ENCODE results near the gene PITPNC1. TPM values are rescaled to one million over a fixed set of nuclear protein-coding genes. Genes with fewer than 3 reads are reported as not detected.

Gene PITPNC1
- total RNA-seq, 1 experiment from 2014 or later, result 4.2 TPM

GRCh38 chr17:67475161-67475937 is 98.3 kb downstream of the PITPNC1 start:
- H3K4me3 Mint-ChIP-seq (ENCODE audit: unreplicated experiment), result no peak overlapping the region
- H3K4me1 Mint-ChIP-seq (ENCODE audit: low read depth, unreplicated experiment), result no peaks in the 10 kb centered on the region
- H3K9me3 ChIP-seq, result peaks cover 7% of the 10 kb centered on the region; the same call in 1 of the 2 replicates
- H3K27me3 ChIP-seq (replicated peaks; ENCODE audit: control insufficient read depth, insufficient read depth, low read length), result no peaks in the 10 kb centered on the region
- peak; percentile 78 to 86 for TF ChIP-seq CTCF (IDR thresholded peaks at IDR 0.05; ENCODE audit: insufficient read depth in 1 of 2, low read depth in 1 of 2, low read length in 1 of 2, severe bottlenecking in 1 of 2, unreplicated experiment in 1 of 2)
- H3K4me3 ChIP-seq (ENCODE audit: low read depth, low read length), result no peak overlapping the region
- peaks cover 11% of the 10 kb centered on the region for H3K9me3 Mint-ChIP-seq (ENCODE audit: unreplicated experiment)
- H3K4me1 ChIP-seq, result no peaks in the 10 kb centered on the region
- H3K36me3 Mint-ChIP-seq (ENCODE audit: insufficient read depth, unreplicated experiment), result no peaks in the 10 kb centered on the region
- no TSS peak for BruUV-seq (replicated peaks)
- no peak overlapping the region for H3K27ac Mint-ChIP-seq (ENCODE audit: unreplicated experiment)
- intact Hi-C loops (cut with micrococcal nuclease; ENCODE audit: unreplicated experiment), result loop anchor here (1.0 to 10.0 kb wide), 3 partner anchors 88 to 129 kb away; no protein-coding TSS in a partner anchor
- DNase-seq, result peak; percentile 47 to 71
- CTCF ChIA-PET, result interaction anchor here (0.6 to 1.7 kb wide), 7 partner anchors 24 to 175 kb away, joined by 3 to 10 read pairs (median 4); no protein-coding TSS in a partner anchor
- POLR2A ChIA-PET, result interaction anchor here (0.8 kb wide), 1 partner anchor 15 kb away, joined by 3 read pairs; no protein-coding TSS in a partner anchor
- H3K36me3 ChIP-seq (ENCODE audit: control insufficient read depth, insufficient read depth, low read length), result no peaks in the 10 kb centered on the region
- no peaks in the 10 kb centered on the region for H3K27me3 Mint-ChIP-seq (ENCODE audit: insufficient read depth, unreplicated experiment)

DNA sequence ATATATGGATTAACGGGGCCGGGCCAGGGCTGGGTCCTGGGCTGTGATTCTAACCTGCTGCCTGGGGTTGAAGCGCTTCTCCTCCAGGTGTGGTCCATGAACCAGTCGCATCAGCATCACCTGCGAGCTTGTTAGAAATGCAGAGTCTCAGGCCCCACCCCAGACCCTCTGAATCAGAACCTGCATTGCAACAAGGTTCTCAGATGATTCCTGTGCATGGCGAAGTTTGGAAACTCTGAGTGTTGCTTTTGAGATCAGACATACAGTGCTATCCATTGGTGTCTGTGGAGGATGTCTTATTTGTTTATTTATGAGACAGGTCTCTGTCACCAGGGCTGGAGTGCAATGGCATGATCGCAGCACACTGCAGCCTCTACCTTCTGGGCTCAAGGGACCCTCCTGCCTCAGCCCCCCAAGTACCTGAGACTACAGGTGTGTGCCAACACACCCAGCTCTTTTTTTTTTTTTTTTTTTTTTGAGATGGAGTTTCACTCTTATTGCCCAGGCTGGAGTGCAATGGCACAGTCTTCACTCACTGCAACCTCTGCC is 99.8 kb downstream of the PITPNC1 start:
- Mint-ChIP-seq H3K27ac (ENCODE audit: unreplicated experiment) (no peak overlapping the region), H3K27me3 (ENCODE audit: insufficient read depth, unreplicated experiment) (no peaks in the 10 kb centered on the region), H3K4me1 (ENCODE audit: low read depth, unreplicated experiment) (no peaks in the 10 kb centered on the region), H3K9me3 (ENCODE audit: unreplicated experiment) (peaks cover 4% of the 10 kb centered on the region), H3K4me3 (ENCODE audit: unreplicated experiment) (no peak overlapping the region), H3K36me3 (ENCODE audit: insufficient read depth, unreplicated experiment) (no peaks in the 10 kb centered on the region)
- no TSS peak for BruUV-seq (replicated peaks)
- H3K4me3 ChIP-seq (ENCODE audit: low read depth, low read length), result no peak overlapping the region
- TF ChIP-seq CTCF (IDR thresholded peaks at IDR 0.05; ENCODE audit: insufficient read depth in 1 of 2, low read depth in 1 of 2, low read length in 1 of 2, severe bottlenecking in 1 of 2, unreplicated experiment in 1 of 2), result no peak
- no peak for DNase-seq
- H3K27me3 ChIP-seq (replicated peaks; ENCODE audit: control insufficient read depth, insufficient read depth, low read length), result no peaks in the 10 kb centered on the region
- no peaks in the 10 kb centered on the region for H3K4me1 ChIP-seq
- no peaks in the 10 kb centered on the region for H3K9me3 ChIP-seq
- intact Hi-C loops (cut with micrococcal nuclease; ENCODE audit: unreplicated experiment), result loop anchor here (10.0 kb wide), 1 partner anchor 128 kb away; no protein-coding TSS in a partner anchor
- CTCF ChIA-PET, result interaction anchor here (0.6 kb wide), 1 partner anchor 240 kb away, joined by 5 read pairs; no protein-coding TSS in a partner anchor
- H3K36me3 ChIP-seq (ENCODE audit: control insufficient read depth, insufficient read depth, low read length), result no peaks in the 10 kb centered on the region
- POLR2A ChIA-PET, result no interaction called here

DNA sequence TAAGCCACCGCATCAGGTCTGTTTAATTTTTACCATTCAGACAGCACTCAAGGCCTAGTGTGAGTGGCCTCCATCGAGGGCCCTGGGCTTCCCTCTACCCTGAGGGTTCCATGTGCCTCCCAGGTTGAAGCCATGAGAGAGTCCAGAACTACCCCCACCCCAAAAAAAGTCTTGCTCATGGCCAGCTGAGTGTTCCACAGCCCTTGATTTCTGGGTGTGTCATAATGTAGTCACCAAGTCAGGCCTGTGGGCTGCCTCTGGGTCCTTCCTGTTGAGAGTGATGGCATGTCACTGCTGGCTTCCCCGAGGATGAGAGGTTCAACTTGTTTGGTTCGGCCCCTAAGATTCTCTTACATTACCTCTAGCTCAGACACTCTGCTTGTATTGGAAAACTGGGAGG is 100.6 kb downstream of the PITPNC1 start:
- H3K27me3 ChIP-seq (replicated peaks; ENCODE audit: control insufficient read depth, insufficient read depth, low read length), result no peaks in the 10 kb centered on the region
- ChIA-PET CTCF (no interaction called here), POLR2A (no interaction called here)
- H3K36me3 Mint-ChIP-seq (ENCODE audit: insufficient read depth, unreplicated experiment), result no peaks in the 10 kb centered on the region
- intact Hi-C loops (cut with micrococcal nuclease; ENCODE audit: unreplicated experiment), result loop anchor here (10.0 kb wide), 1 partner anchor 127 kb away; no protein-coding TSS in a partner anchor
- no peak overlapping the region for H3K4me3 Mint-ChIP-seq (ENCODE audit: unreplicated experiment)
- DNase-seq, result no peak
- no peaks in the 10 kb centered on the region for H3K9me3 Mint-ChIP-seq (ENCODE audit: unreplicated experiment)
- no peaks in the 10 kb centered on the region for H3K27me3 Mint-ChIP-seq (ENCODE audit: insufficient read depth, unreplicated experiment)
- H3K4me1 ChIP-seq, result no peaks in the 10 kb centered on the region
- H3K4me1 Mint-ChIP-seq (ENCODE audit: low read depth, unreplicated experiment), result no peaks in the 10 kb centered on the region
- H3K4me3 ChIP-seq (ENCODE audit: low read depth, low read length), result no peak overlapping the region
- no peaks in the 10 kb centered on the region for H3K36me3 ChIP-seq (ENCODE audit: control insufficient read depth, insufficient read depth, low read length)
- TF ChIP-seq CTCF (IDR thresholded peaks at IDR 0.05; ENCODE audit: insufficient read depth in 1 of 2, low read depth in 1 of 2, low read length in 1 of 2, severe bottlenecking in 1 of 2, unreplicated experiment in 1 of 2), result no peak
- BruUV-seq (replicated peaks), result no TSS peak
- no peak overlapping the region for H3K27ac Mint-ChIP-seq (ENCODE audit: unreplicated experiment)
- H3K9me3 ChIP-seq, result no peaks in the 10 kb centered on the region
